Astrocyte of the spinal cord (primary cell): ENCODE results near the gene BABAM2.
"Not testable (repeated sequence)": the region's sequence is repeated elsewhere in the genome, so short reads cannot be mapped to it uniquely, and the experiment has no call there.

ENCODE experiments used
- DNase-seq: peaks from one replicate; pipeline ENCODE4 v3.0.0; 2011; ENCODE audit warnings: low read depth, low spot score
- H3K4me3 ChIP-seq: 2 replicates; pipeline ENCODE4 v1.5.1; 2011; ENCODE audit warnings: low read depth, mild to moderate bottlenecking, low read length, moderate library complexity
- in situ Hi-C: cut with HindIII; loops from 2 replicates; pipeline ENCODE4 v1.10.0; 2017; ENCODE audit warnings: low sequenced_read_pairs
- TF ChIP-seq, protein P1 (sequence below): IDR thresholded peaks from 2 replicates; pipeline ENCODE4 v1.5.1; 2012; ENCODE audit warnings: low read depth, mild to moderate bottlenecking, low read length, inconsistent platforms

BABAM2 gene

DNA sequence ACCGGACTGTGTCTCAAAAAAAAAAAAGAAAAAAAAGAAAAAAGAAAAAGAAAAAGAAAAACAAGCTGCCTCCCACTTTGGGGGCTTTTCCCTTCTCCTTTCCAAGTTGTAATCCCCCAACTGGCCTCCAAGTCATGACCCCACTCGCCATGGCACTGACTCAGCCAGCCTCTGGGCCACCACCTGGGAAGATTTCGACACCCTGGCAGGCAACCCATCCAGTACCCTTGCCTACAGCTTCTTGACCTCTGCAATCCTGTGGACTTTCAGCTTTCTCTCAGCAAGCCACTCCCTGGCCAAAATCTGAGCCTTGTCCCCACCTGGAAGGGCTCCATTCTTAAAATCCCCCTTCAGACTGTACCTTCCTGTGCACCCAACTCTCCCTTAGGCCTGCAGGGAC lies 479.8 kb downstream of the BABAM2 start:
- TF ChIP-seq, protein P1, sequence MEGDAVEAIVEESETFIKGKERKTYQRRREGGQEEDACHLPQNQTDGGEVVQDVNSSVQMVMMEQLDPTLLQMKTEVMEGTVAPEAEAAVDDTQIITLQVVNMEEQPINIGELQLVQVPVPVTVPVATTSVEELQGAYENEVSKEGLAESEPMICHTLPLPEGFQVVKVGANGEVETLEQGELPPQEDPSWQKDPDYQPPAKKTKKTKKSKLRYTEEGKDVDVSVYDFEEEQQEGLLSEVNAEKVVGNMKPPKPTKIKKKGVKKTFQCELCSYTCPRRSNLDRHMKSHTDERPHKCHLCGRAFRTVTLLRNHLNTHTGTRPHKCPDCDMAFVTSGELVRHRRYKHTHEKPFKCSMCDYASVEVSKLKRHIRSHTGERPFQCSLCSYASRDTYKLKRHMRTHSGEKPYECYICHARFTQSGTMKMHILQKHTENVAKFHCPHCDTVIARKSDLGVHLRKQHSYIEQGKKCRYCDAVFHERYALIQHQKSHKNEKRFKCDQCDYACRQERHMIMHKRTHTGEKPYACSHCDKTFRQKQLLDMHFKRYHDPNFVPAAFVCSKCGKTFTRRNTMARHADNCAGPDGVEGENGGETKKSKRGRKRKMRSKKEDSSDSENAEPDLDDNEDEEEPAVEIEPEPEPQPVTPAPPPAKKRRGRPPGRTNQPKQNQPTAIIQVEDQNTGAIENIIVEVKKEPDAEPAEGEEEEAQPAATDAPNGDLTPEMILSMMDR = no peak
- DNase-seq = no peak
- in situ Hi-C loops = no loop called here
- H3K4me3 ChIP-seq = no peak overlapping the region

DNA sequence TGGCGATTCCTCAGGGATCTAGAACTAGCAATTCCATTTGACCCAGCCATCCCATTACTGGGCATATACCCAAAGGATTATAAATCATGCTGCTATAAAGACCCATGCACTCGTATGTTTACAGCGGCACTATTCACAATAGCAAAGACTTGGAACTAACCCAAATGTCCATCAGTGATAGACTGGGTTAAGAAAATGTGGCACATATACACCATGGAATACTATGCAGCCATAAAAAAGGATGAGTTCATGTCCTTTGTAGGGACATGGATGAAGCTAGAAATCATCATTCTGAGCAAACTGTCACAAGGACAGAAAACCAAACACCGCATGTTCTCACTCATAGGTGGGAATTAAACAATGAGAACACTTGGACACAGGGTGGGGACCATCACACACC lies 481.2 kb downstream of the BABAM2 start:
- DNase-seq, H3K4me3 ChIP-seq, in situ Hi-C loops: not testable (repeated sequence)

DNA sequence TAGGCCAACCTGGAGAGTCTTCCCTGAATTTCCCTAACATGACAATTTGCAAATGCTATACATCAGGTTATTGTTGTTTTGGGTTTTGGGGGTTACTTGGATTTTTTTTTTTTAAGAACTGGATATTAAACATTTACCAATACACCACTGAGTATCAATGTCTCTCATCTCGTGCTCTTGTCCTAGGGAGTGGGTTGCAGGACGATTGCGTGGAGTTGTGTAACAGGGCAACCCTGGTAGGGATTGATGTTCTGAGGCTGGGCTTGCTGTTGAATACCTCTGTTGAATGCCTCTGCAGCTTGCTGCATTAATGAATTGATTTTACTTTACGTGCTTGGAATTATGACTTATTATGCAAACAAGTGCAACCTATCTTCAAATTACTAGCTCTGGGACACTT lies 483.3 kb downstream of the BABAM2 start:
- in situ Hi-C loops = no loop called here
- DNase-seq = no peak
- TF ChIP-seq, protein P1 = no peak
- H3K4me3 ChIP-seq = no peak overlapping the region

DNA sequence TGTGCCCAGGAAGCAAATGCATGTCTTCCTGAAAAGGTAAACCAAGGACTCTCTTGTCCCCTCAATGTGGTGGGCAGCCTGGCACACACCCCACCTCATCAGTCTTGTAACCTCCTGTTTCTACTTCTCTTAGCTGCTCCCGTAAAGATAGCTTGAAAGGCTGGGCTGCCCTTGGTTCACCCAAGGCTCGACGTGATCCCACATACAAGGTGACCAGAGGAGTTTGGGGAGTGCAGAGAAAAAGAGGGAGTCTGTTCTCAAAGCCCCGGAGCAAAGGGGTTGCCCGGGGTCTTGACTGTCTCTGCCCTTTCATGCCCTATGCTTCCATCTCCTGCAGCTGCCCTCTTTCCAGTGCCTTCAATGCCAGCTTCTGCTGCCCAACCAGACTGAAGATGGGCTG lies 483.8 kb downstream of the BABAM2 start:
- no peak for DNase-seq
- in situ Hi-C loops = no loop called here
- H3K4me3 ChIP-seq = no peak overlapping the region
- TF ChIP-seq, protein P1 = no peak

DNA sequence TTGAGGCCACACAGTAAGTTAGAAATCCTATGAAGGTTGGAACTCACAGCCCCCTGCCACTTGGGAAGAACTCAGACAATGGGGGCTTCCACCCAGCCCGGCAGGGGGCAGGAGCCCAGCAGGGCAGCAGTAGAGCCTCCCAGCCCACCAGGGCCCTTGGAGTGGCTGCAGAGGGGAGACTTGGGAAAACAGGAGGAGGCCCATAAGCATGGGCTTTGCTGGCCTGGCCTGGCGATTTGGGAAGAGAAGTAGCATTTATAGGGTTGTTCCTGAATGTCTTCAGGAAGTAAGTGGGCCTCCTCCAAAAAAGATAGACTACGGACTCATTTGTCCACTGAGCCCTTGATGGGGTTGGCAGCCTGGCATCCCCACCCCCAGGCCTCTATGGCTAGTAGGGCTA lies 484.7 kb downstream of the BABAM2 start:
- TF ChIP-seq, protein P1 = no peak
- DNase-seq = no peak
- no peak overlapping the region for H3K4me3 ChIP-seq
- in situ Hi-C loops = no loop called here

DNA sequence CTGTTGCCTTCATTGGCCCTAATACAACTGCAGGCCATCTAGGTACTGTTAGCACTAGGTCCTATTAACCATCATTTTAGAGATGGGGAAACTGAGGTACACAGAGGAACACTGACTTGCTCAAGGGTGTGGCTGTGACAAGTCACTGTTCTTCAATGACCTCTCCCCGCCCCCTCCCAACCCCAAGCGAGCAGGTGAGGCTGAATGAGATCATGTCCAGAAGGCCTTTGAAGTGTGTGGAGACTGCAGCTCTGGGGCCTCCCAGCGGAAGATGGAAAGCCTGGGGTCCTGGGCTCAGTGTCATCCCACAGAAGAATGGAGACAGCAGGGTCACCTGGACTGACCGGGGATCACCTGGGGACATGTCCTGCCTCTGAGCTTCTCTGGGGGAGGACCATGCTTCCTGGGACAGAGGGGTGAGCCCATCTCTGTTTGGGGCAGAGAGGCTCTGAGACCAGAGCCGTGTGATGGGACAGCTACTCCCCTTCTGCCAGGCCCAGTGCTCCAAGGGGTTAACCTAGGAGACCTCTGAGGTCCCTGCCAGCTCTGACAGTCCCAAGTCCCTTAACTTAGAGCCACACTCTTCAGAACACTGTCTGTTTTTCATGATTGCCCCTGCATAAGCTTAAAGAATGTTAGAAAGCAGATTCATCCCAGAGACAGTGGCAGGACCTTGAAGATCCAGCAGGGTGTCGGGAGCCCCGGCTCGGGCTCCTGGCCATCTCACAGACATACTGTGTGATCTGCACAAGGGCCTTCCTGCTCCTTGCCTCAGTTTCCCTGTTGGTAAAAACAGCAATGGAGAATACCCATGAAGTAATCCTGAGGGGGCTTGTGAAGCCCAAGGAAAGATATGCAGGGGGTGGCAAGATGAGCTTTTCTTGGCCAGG lies 485.5 kb downstream of the BABAM2 start:
- no peak for DNase-seq
- in situ Hi-C loops = no loop called here
- H3K4me3 ChIP-seq = no peak overlapping the region
- TF ChIP-seq, protein P1 = no peak

DNA sequence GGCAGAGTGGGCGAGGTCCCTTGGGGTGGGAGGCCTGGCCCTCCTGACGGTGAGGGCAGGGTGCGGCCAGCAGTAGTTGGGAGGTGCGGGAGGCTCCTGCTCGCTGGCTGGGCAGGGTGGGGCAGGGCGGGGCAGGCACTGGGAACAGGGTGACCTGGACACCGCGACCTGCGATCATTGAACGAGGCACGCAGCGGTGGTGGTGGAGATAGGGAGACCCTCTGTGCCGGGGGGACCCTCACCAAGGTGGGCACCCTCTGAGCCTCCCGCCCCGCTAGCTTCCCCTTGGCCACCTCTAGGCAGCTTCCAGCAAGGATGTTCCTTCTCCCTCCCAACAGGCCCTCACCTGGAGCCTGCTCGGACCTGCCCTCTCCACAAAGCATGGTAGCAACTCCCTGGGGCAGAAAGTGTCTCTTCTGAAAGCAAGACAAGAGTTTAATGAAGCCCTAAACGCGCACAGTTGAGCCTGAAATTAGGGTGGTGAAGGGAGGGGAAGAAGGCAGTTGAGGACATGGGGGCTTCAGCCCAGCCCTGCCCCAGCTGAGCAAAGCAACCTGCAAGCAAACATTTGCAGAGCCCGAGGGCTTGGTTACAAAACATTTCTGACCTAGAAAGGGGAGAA lies 486.8 kb downstream of the BABAM2 start:
- no peak for DNase-seq
- in situ Hi-C loops = no loop called here
- H3K4me3 ChIP-seq = no peak overlapping the region
- TF ChIP-seq, protein P1 = no peak
